Activated naive CD8-positive, alpha-beta T cell treated with anti-CD3 and anti-CD28 coated beads for 36 hours (primary cell): Measurements from ENCODE around the gene KLHDC8A. TPM values are rescaled to one million over a fixed set of nuclear protein-coding genes. Genes with fewer than 3 reads are reported as not detected.
A peak's percentile ranks its signal among the peaks of the same experiment; 100 is the strongest.

Experiments used
- DNase-seq: peaks from one replicate; pipeline ENCODE4 v3.0.0; 2021
- H3K27ac Mint-ChIP-seq: one replicate; pipeline ENCODE4 v1.8.0; 2022; ENCODE audit warnings: mild to moderate bottlenecking, moderate library complexity, mixed read lengths
- H3K27me3 Mint-ChIP-seq: one replicate; pipeline ENCODE4 v1.8.0; 2022; ENCODE audit warnings: mild to moderate bottlenecking, mixed read lengths
- H3K36me3 Mint-ChIP-seq: one replicate; pipeline ENCODE4 v1.8.0; 2021; ENCODE audit warnings: mild to moderate bottlenecking, mixed read lengths
- H3K4me1 Mint-ChIP-seq: one replicate; pipeline ENCODE4 v1.8.0; 2021; ENCODE audit warnings: mixed read lengths
- H3K4me3 Mint-ChIP-seq: one replicate; pipeline ENCODE4 v1.8.0; 2022; ENCODE audit warnings: mild to moderate bottlenecking, moderate library complexity, mixed read lengths
- H3K9me3 Mint-ChIP-seq: one replicate; pipeline ENCODE4 v1.8.0; 2022; ENCODE audit warnings: mixed read lengths
- total RNA-seq, 2 experiments: library from RNA; stranded (reverse); gene quantifications; one replicate each; pipeline ENCODE4 v1.2.3, GENCODE V29; 2021

Gene KLHDC8A
- total RNA-seq, 2 experiments from 2014 or later = not detected

GRCh38 chr1:205287767-205288559, 68.8 kb downstream of the KLHDC8A start:
- Mint-ChIP-seq H3K4me3 (peak overlapping the region; percentile 19), H3K36me3 (no peaks in the 10 kb centered on the region), H3K27me3 (peaks cover 3% of the 10 kb centered on the region), H3K9me3 (no peaks in the 10 kb centered on the region), H3K27ac (peak overlapping the region; percentile 71), H3K4me1 (peaks cover 71% of the 10 kb centered on the region)
- peak; percentile 85 for DNase-seq

GRCh38 chr1:205287076-205287475, 69.6 kb downstream of the KLHDC8A start:
- Mint-ChIP-seq H3K4me3 (no peak overlapping the region), H3K27me3 (peaks cover 3% of the 10 kb centered on the region), H3K36me3 (no peaks in the 10 kb centered on the region), H3K27ac (no peak overlapping the region), H3K9me3 (no peaks in the 10 kb centered on the region), H3K4me1 (peaks cover 77% of the 10 kb centered on the region)
- no peak for DNase-seq

- Mint-ChIP-seq H3K4me1 (peaks cover 72% of the 10 kb centered on the region), H3K4me3 (peak overlapping the region; percentile 64), H3K27me3 (peaks cover 3% of the 10 kb centered on the region), H3K9me3 (no peaks in the 10 kb centered on the region), H3K36me3 (no peaks in the 10 kb centered on the region), H3K27ac (peak overlapping the region; percentile 90)
- peak; percentile 84 for DNase-seq
These were observed 70.3 kb downstream of the KLHDC8A start for GRCh38 chr1:205286335-205286950.

Other genes with a start within 250 kb of the KLHDC8A start
- gene RBBP5, start 234.9 kb downstream of the KLHDC8A start, total RNA-seq = 10 to 100 TPM; 22.7 to 26.9 TPM
- gene DSTYK, start 145.2 kb downstream of the KLHDC8A start, total RNA-seq = 10 to 100 TPM; 14.0 to 14.4 TPM
- 10 to 100 TPM; 13.3 to 14.0 TPM for gene TMCC2, start 129.0 kb downstream of the KLHDC8A start, total RNA-seq
- 1 to 10 TPM; 1.7 to 2.0 TPM for gene NUAK2, start 35.2 kb downstream of the KLHDC8A start, total RNA-seq
- gene LEMD1, start 65.1 kb upstream of the KLHDC8A start, total RNA-seq = under 1 TPM in 1 of 2 experiments, not detected in 1; 0.78 TPM
- under 1 TPM; 0.12 to 0.19 TPM for gene BLACAT1, start 99.1 kb upstream of the KLHDC8A start, total RNA-seq
- 1 to 10 TPM; 6.2 to 6.5 TPM for gene CDK18, start 147.7 kb upstream of the KLHDC8A start, total RNA-seq